ENCODE measurements around the gene ADRB2.

ADRB2 gene

DNA sequence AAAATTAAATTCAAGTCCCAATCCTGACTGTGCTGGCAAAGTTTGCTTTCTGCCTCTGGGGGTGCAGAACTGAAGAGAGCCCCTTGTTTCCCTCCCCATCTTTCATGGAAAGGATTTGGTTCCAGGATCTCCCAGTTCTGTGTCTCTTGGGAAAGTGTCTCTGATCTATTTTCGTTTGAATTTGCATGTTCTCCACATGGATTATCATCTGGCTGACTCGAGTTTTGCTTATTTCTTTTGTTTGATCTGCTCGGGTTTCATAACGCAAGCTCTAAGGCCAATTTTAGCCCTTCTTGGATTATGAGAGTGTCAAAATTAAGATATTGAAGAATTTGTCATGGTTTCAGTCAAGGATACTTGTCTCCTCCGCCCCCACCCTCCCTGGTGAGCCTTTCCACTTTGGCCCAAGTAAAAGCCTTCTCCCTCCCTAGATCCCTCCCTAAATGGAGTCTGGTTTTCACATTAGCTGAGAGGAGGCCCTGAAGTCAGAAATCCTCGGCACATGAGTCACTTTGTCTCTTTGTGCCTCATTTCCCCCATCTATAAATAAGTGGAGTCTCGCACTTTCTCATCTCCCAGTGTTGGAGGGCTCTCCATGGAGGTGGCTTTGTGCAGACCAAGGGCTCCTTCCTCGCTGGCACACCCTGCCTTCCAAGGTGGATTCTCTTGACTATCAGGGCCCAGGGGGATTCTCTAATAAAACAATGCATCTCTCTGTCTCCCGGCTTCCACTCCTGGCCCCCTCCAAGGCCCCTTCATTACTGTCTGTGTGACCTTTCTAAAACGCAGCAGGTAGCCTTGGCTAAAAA, 17.3 kb downstream of the ADRB2 start:
- DNase-seq (ENCODE audit: low read depth, low spot score) = no peak
- no peak for TF ChIP-seq CTCF (IDR thresholded peaks at IDR 0.05; ENCODE audit: insufficient read depth, low read length, missing control alignments)
- CTCF ChIA-PET = interaction anchor here (2.3 kb wide), 1 partner anchor 192 kb away, joined by 9 read pairs; no protein-coding TSS in a partner anchor
- POLR2A ChIA-PET = no interaction called here
- no peak overlapping the region for H3K4me3 ChIP-seq (ENCODE audit: low read depth, low read length)

- no peak for TF ChIP-seq CTCF (IDR thresholded peaks at IDR 0.05; ENCODE audit: insufficient read depth, low read length, missing control alignments)
- CTCF ChIA-PET = no interaction called here
- no peak overlapping the region for H3K4me3 ChIP-seq (ENCODE audit: low read depth, low read length)
- POLR2A ChIA-PET = no interaction called here
- DNase-seq (ENCODE audit: low read depth, low spot score) = no peak
Observed at GRCh38 chr5:148844433-148845280, 18.2 kb downstream of the ADRB2 start.

DNA sequence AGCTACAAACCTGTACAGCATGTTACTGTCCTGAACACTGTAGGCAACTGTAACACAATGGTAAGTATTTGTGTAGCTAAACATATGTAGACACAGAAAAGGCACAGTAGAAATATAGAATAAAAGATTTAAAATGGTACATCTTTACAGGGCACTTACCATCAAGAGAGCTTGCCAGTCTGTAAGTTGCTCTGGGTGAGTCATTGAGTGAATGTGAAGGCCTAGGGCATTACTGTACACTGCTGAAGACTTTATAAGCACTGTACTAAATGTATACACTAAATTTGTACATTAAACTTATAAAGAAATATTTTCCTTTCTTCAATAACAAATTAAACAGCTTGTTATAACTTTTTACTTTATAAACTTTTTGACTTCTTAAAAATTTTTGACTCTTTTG, 20.5 kb downstream of the ADRB2 start:
- DNase-seq (ENCODE audit: low read depth, low spot score) = no peak
- no peak overlapping the region for H3K4me3 ChIP-seq (ENCODE audit: low read depth, low read length)
- no peak for TF ChIP-seq CTCF (IDR thresholded peaks at IDR 0.05; ENCODE audit: insufficient read depth, low read length, missing control alignments)
- CTCF ChIA-PET = interaction anchor here (1.3 kb wide), 1 partner anchor 26 kb away, joined by 6 read pairs; no protein-coding TSS in a partner anchor
- POLR2A ChIA-PET = no interaction called here

GRCh38 chr5:148847456-148847855, 21.0 kb downstream of the ADRB2 start:
- H3K4me3 ChIP-seq (ENCODE audit: low read depth, low read length) = no peak overlapping the region
- ChIA-PET POLR2A (no interaction called here), CTCF (interaction anchor here (1.3 kb wide), 1 partner anchor 27 kb away, joined by 6 read pairs; no protein-coding TSS in a partner anchor)
- TF ChIP-seq CTCF (IDR thresholded peaks at IDR 0.05; ENCODE audit: insufficient read depth, low read length, missing control alignments) = no peak
- no peak for DNase-seq (ENCODE audit: low read depth, low spot score)

DNA sequence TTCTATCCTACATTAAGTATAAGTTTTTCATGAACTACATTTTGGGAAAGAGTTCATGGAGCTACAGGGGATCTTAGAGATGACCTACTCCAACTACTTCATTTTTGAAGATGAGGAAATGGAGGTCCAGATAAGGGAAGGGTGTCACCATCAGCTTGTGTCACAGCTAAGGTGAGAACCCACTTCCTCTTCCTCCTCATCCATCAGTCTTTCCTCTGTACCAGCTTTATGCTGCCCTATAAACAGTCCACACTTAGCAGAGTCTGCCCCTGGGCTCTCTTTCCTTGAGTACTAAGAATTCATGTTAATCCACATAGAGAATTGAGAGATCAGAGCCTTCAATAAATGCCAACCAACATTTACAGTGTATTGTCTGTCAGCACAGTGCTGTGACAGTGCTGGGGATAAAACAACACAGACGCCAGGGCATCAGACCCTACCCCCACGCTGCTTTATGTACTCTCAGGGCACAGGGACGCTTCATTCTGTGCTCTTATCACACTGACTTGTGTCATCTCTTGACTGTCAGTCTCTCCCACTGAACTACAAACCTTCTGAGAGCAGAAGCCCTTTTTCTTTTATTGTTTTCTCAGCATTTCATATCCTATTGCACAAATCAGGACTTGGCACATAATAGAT, 22.1 kb downstream of the ADRB2 start:
- ChIA-PET CTCF (interaction anchor here (1.1 kb wide), 1 partner anchor 22 kb away, joined by 3 read pairs; the partner anchor contains the start of gene ADRB2), POLR2A (interaction anchor here (0.6 kb wide), 1 partner anchor 1258 kb away, joined by 3 read pairs; no protein-coding TSS in a partner anchor)
- no peak for DNase-seq (ENCODE audit: low read depth, low spot score)
- H3K4me3 ChIP-seq (ENCODE audit: low read depth, low read length) = no peak overlapping the region
- TF ChIP-seq CTCF (IDR thresholded peaks at IDR 0.05; ENCODE audit: insufficient read depth, low read length, missing control alignments) = no peak
